Calu3 (cell line): Measurements from ENCODE around the gene ANKMY2. TPM values are rescaled to one million over a fixed set of nuclear protein-coding genes. Genes with fewer than 3 reads are reported as not detected.

Experiments
- BruUV-seq: library from RNA; stranded (reverse); fragments of 400-500 nt; replicated peaks from 2 replicates; lab custom pipeline; 2021; lab: Mats Ljungman, UMichigan
- CTCF ChIA-PET: fragments of 300-600 bp; sonication (Branson Sonifier 250); formaldehyde crosslinking; loops from one replicate; lab custom pipeline; 2022; ENCODE audit warnings: antibody characterized with exemption; lab: Charles Lee
- DNase-seq: peaks from one replicate; pipeline ENCODE4 v3.0.0; 2022
- H3K27ac Mint-ChIP-seq: one replicate; pipeline ENCODE4 v1.8.0; 2022; ENCODE audit warnings: mixed read lengths; ENCODE audit not compliant: unreplicated experiment
- H3K27me3 Mint-ChIP-seq: one replicate; pipeline ENCODE4 v1.8.0; 2022; ENCODE audit warnings: mixed read lengths; ENCODE audit not compliant: unreplicated experiment
- H3K36me3 Mint-ChIP-seq: one replicate; pipeline ENCODE4 v1.8.0; 2022; ENCODE audit warnings: mild to moderate bottlenecking, moderate library complexity, mixed read lengths; ENCODE audit not compliant: insufficient read depth, unreplicated experiment
- H3K4me1 Mint-ChIP-seq: one replicate; pipeline ENCODE4 v1.8.0; 2022; ENCODE audit warnings: mild to moderate bottlenecking, low read depth, mixed read lengths; ENCODE audit not compliant: unreplicated experiment
- H3K4me3 Mint-ChIP-seq: one replicate; pipeline ENCODE4 v1.8.0; 2022; ENCODE audit warnings: mild to moderate bottlenecking, low read depth, moderate library complexity, mixed read lengths; ENCODE audit not compliant: unreplicated experiment
- H3K9me3 Mint-ChIP-seq: one replicate; pipeline ENCODE4 v1.8.0; 2022; ENCODE audit warnings: low read depth, mixed read lengths; ENCODE audit not compliant: unreplicated experiment
- intact Hi-C: fragments of 100-400 bp; cut with micrococcal nuclease; formaldehyde crosslinking; loops from one replicate; pipeline ENCODE4 v1.10.0; 2022; ENCODE audit not compliant: unreplicated experiment
- total RNA-seq: library from RNA; stranded (reverse); gene quantifications from 2 replicates; pipeline ENCODE4 v1.2.3, GENCODE V29; 2022
- TF ChIP-seq, protein P1 (sequence below): fragments of 200-600 bp; IDR thresholded peaks from one replicate; pipeline ENCODE4 v1.8.0; 2022; ENCODE audit warnings: antibody characterized with exemption; ENCODE audit not compliant: unreplicated experiment

ANKMY2 gene
- total RNA-seq, 1 experiment from 2014 or later = 29.9 TPM

DNA sequence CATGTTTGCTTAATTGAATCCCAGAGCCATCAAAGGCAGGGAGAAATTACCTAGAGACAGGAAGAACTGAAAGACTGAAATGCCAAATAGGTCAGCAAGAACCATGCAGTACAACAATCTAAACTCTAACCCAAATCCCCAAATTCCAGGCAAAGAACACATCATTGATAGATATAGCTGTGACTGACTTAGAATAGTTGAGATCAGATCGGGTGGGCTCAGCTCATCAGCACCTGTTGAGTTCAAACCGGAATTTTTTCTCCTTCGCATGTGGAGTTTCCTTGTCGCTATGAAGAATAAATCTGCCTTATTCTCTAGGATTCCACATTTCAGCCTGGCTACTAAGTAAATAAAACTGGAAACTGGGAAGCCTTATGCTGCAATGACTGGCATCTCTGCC lies 1.4 kb downstream of the ANKMY2 start:
- intact Hi-C loops = no loop called here
- Mint-ChIP-seq H3K27ac (peak overlapping the region; percentile 88), H3K27me3 (no peaks in the 10 kb centered on the region), H3K4me3 (peak overlapping the region; percentile 89), H3K4me1 (peaks cover 35% of the 10 kb centered on the region), H3K9me3 (no peaks in the 10 kb centered on the region), H3K36me3 (peaks cover 61% of the 10 kb centered on the region)
- DNase-seq = no peak
- CTCF ChIA-PET = interaction anchor here (0.7 kb wide), 1 partner anchor 812 kb away, joined by 3 read pairs; no protein-coding TSS in a partner anchor
- BruUV-seq = TSS peak; percentile 28
- TF ChIP-seq, protein P1, sequence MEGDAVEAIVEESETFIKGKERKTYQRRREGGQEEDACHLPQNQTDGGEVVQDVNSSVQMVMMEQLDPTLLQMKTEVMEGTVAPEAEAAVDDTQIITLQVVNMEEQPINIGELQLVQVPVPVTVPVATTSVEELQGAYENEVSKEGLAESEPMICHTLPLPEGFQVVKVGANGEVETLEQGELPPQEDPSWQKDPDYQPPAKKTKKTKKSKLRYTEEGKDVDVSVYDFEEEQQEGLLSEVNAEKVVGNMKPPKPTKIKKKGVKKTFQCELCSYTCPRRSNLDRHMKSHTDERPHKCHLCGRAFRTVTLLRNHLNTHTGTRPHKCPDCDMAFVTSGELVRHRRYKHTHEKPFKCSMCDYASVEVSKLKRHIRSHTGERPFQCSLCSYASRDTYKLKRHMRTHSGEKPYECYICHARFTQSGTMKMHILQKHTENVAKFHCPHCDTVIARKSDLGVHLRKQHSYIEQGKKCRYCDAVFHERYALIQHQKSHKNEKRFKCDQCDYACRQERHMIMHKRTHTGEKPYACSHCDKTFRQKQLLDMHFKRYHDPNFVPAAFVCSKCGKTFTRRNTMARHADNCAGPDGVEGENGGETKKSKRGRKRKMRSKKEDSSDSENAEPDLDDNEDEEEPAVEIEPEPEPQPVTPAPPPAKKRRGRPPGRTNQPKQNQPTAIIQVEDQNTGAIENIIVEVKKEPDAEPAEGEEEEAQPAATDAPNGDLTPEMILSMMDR = no peak

DNA sequence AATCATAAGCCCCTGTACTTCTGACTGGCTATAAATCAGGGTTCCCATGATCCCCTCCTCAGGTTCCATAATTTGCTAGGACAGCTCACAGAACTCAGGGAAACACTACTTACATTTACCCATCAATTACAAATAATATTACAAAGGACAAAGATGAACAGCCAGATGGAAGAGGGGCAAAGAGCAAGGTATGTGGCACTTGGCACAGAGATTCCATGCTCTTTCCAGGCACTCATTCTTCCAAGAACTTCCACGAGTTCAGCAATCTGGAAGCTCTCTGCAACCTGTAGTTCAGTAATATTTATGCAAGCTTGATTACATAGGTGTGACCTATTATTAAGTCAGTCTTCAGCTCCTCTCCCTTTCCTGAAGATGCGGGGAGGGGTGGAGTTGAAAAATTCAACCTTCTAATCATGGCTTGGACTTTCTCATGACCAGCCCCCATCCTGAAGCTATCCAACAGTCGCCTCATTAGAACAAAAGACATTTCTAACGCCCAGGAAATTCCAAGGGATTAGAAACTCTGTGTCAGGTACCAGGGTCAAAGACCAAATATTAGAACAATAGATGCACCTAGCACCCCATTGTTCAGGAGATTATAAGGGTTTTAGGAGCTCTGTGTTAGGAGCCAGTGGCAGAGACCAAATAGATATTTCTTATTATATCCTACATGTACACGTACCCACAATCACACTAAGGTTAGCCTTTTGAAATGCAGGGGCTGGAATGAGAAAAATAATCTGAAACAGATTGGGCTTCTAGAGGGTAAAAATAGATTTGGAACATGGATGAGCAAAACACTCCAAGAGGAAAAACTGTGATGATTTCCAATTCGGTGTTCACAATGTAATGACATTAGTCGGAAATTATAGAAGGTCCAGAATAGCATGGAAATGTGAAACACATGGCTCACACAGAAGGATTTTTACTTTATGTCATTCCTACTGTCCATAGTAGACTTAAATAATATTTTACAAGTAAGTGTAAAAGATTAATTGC lies 7.0 kb downstream of the ANKMY2 start:
- Mint-ChIP-seq H3K4me3 (no peak overlapping the region), H3K27me3 (no peaks in the 10 kb centered on the region), H3K27ac (no peak overlapping the region), H3K36me3 (peaks cover 22% of the 10 kb centered on the region), H3K9me3 (no peaks in the 10 kb centered on the region), H3K4me1 (peaks cover 46% of the 10 kb centered on the region)
- BruUV-seq = no TSS peak
- intact Hi-C loops = no loop called here
- TF ChIP-seq, protein P1 = no peak
- DNase-seq = no peak
- CTCF ChIA-PET = no interaction called here

DNA sequence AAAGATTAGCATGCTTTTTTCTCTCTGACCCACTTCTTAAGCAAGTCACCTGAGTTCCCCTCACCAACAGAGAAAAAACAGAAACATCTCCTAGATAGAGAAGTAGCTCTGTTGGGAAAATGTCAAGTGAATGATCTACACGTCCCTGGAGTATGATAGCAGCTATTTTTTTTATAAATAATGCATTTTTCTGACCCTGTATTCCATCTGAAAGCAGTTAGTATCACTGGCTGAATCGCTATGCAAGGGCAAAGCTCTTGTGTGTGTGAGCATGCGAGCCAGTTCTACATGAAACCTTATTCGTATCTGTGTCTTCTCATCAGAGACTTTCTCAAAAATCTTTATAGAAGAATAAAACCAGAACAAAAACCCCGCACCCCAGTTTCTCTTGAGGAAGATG lies 8.2 kb downstream of the ANKMY2 start:
- DNase-seq = no peak
- BruUV-seq = no TSS peak
- CTCF ChIA-PET = no interaction called here
- H3K36me3 Mint-ChIP-seq = peaks cover 19% of the 10 kb centered on the region
- no peak overlapping the region for H3K27ac Mint-ChIP-seq
- no peaks in the 10 kb centered on the region for H3K27me3 Mint-ChIP-seq
- TF ChIP-seq, protein P1 = no peak
- H3K9me3 Mint-ChIP-seq = no peaks in the 10 kb centered on the region
- intact Hi-C loops = no loop called here
- peaks cover 35% of the 10 kb centered on the region for H3K4me1 Mint-ChIP-seq
- no peak overlapping the region for H3K4me3 Mint-ChIP-seq

DNA sequence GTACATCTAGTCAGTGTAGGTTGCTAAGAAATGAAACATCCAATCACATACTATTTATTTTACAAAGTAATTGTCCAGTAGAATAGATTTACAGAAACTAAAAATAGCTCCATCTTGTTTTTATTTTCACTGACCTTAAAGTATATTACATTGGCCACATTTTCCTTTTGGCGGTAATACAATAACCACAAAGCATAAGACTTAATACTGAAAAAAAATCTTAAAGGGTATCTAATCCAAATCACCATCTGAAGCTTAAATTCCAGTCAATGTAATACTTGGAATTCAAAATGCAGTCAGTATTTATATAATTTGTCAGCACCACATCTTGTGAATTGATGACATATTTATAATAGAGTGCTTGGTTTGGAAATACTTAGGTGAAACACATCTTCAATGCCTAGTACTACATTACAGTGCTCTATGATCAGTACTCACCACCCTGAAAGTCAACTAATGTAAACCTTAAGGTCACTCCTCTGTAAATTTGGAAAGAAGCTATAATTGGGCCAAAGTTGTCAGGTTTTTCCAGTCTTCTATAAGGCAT lies 8.9 kb downstream of the ANKMY2 start:
- peaks cover 35% of the 10 kb centered on the region for H3K4me1 Mint-ChIP-seq
- no TSS peak for BruUV-seq
- intact Hi-C loops = no loop called here
- TF ChIP-seq, protein P1 = no peak
- no peak overlapping the region for H3K27ac Mint-ChIP-seq
- CTCF ChIA-PET = no interaction called here
- DNase-seq = no peak
- no peaks in the 10 kb centered on the region for H3K27me3 Mint-ChIP-seq
- H3K9me3 Mint-ChIP-seq = no peaks in the 10 kb centered on the region
- no peak overlapping the region for H3K4me3 Mint-ChIP-seq
- H3K36me3 Mint-ChIP-seq = peaks cover 19% of the 10 kb centered on the region
